ENCODE results near the gene RAB11FIP4.

GRCh38 chr17:31522284-31522931, 130.9 kb downstream of the RAB11FIP4 start:
- TF ChIP-seq ATF3 (IDR thresholded peaks at IDR 0.05): no peak
- TF ChIP-seq CTCF (IDR thresholded peaks at IDR 0.05; ENCODE audit: low read depth, low read length, missing input control): peak; percentile 2
- no peak for TF ChIP-seq TAF1 (conservative IDR thresholded peaks at IDR 0.05)
- no peak for TF ChIP-seq FOXA1 (IDR thresholded peaks at IDR 0.05)
- TF ChIP-seq RXRA (IDR thresholded peaks at IDR 0.05): peak; percentile 37 to 57
- TF ChIP-seq HNF4G (IDR thresholded peaks at IDR 0.05): no peak
- TF ChIP-seq SP1 (IDR thresholded peaks at IDR 0.05): peak; percentile 38
- no peak for TF ChIP-seq REST (IDR thresholded peaks at IDR 0.05)
- TF ChIP-seq ZBTB33 (IDR thresholded peaks at IDR 0.05): no peak
- TF ChIP-seq HNF4A (conservative IDR thresholded peaks at IDR 0.05): peak; percentile 44 to 55
- TF ChIP-seq YY1 (IDR thresholded peaks at IDR 0.05): no peak
- no peak for TF ChIP-seq MAX (IDR thresholded peaks at IDR 0.05)
- no peak for TF ChIP-seq JUND (IDR thresholded peaks at IDR 0.05)
- TF ChIP-seq RAD21 (IDR thresholded peaks at IDR 0.05): peak in 1 of 2 donors; percentile 27

Measured in liver (tissue), 3 donors.